AG04449 (cell line): ENCODE data around the gene EPHA1.

ENCODE experiments used
- CTCF ChIA-PET: fragments of 350-600 bp; formaldehyde crosslinking; extraction: SDS; loops from one replicate; lab custom pipeline; 2021; ENCODE audit warnings: antibody characterized with exemption; lab: Yijun Ruan, JAX
- POLR2A ChIA-PET: fragments of 400-600, 350-600 bp; formaldehyde crosslinking; extraction: SDS; loops from one replicate; lab custom pipeline; 2020; ENCODE audit warnings: antibody characterized with exemption, inconsistent platforms; lab: Yijun Ruan, JAX
- DNase-seq: peaks from one replicate; pipeline ENCODE4 v3.0.0-alpha.2; 2010; ENCODE audit warnings: low read depth, low spot score
- H3K4me3 ChIP-seq: 2 replicates; pipeline ENCODE4 v1.5.1; 2011; ENCODE audit warnings: low read depth, mild to moderate bottlenecking, control low read depth, low read length
- TF ChIP-seq, protein P1 (sequence below): IDR thresholded peaks from one replicate; pipeline ENCODE4 v1.5.1; 2011; ENCODE audit warnings: mild to moderate bottlenecking, moderate library complexity, low read length, control low read depth, inconsistent platforms; ENCODE audit not compliant: insufficient read depth; ENCODE audit errors: missing control alignments

EPHA1 gene

DNA sequence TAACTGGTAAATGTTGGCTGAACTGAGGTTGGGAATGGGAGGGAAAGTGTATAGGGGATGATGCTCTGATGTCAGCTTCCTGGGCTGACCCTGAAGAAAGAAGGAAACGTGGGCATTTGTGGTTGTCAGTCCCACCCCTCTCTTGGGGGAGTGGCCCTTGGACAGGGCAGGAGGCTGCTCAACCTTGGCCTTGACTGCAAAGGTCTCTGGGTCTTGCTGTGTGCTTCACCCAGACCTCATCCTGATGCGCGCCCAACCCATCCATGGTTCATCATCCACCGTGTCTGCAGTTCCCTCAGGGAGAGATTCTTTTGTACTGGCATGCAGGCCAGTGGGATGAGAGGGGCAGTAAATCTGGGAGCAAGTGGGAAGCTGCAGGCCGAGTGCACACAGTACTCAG is 32.3 kb downstream of the EPHA1 start:
- ChIA-PET CTCF (interaction anchor here (0.7 to 2.5 kb wide), 5 partner anchors 16 to 136 kb away, joined by 3 to 10 read pairs (median 4); no protein-coding TSS in a partner anchor), POLR2A (no interaction called here)
- TF ChIP-seq, protein P1, sequence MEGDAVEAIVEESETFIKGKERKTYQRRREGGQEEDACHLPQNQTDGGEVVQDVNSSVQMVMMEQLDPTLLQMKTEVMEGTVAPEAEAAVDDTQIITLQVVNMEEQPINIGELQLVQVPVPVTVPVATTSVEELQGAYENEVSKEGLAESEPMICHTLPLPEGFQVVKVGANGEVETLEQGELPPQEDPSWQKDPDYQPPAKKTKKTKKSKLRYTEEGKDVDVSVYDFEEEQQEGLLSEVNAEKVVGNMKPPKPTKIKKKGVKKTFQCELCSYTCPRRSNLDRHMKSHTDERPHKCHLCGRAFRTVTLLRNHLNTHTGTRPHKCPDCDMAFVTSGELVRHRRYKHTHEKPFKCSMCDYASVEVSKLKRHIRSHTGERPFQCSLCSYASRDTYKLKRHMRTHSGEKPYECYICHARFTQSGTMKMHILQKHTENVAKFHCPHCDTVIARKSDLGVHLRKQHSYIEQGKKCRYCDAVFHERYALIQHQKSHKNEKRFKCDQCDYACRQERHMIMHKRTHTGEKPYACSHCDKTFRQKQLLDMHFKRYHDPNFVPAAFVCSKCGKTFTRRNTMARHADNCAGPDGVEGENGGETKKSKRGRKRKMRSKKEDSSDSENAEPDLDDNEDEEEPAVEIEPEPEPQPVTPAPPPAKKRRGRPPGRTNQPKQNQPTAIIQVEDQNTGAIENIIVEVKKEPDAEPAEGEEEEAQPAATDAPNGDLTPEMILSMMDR, result no peak
- H3K4me3 ChIP-seq, result no peak overlapping the region
- DNase-seq, result no peak

DNA sequence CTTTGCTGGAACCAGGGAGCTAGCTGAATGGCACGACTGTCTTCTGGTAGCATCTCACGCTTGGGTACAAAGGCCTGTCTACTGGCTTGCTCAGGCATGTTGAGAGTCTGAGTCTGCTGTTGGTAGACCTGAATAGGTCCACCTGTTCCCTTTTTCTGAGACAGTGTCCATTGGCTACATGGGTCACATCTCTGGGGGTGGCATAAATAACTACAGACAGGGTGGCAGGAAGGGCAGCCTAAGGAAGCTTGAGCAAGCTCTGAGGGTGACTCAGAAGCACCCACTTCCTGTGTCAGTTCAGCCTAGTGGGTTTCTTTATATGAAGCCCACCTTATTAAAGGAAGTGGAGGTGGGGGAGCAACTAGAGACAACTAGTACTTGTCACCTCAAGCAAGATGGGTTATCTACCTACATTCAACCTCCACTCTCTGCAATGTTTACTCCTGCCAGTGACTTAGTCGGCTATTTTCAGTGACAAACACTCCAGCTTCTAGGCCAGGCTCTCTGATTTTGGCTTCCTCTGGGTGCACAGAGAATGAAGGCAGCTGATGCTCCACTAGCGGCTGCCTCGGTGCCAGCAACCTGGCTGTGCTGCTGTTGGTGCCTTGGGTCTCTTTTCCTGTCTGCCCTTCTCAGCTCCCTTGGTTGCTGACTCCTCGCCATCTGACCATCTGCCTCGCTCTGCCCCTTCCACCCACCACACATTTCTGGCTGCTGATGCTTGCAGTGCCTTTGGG is 33.2 kb downstream of the EPHA1 start:
- TF ChIP-seq, protein P1, result no peak
- ChIA-PET CTCF (interaction anchor here (0.8 to 2.5 kb wide), 5 partner anchors 15 to 356 kb away, joined by 3 to 10 read pairs (median 4); no protein-coding TSS in a partner anchor), POLR2A (no interaction called here)
- H3K4me3 ChIP-seq, result no peak overlapping the region
- no peak for DNase-seq

GRCh38 chr7:143374561-143374960 is 34.1 kb downstream of the EPHA1 start:
- no peak for DNase-seq
- TF ChIP-seq, protein P1, result no peak
- no peak overlapping the region for H3K4me3 ChIP-seq
- ChIA-PET CTCF (interaction anchor here (0.9 to 1.8 kb wide), 4 partner anchors 10 to 135 kb away, joined by 4 to 9 read pairs (median 6); no protein-coding TSS in a partner anchor), POLR2A (no interaction called here)

GRCh38 chr7:143373255-143373794 is 35.3 kb downstream of the EPHA1 start:
- TF ChIP-seq, protein P1, result no peak
- CTCF ChIA-PET, result interaction anchor here (1.2 kb wide), 1 partner anchor 133 kb away, joined by 6 read pairs; no protein-coding TSS in a partner anchor
- no peak for DNase-seq
- POLR2A ChIA-PET, result no interaction called here
- H3K4me3 ChIP-seq, result no peak overlapping the region

DNA sequence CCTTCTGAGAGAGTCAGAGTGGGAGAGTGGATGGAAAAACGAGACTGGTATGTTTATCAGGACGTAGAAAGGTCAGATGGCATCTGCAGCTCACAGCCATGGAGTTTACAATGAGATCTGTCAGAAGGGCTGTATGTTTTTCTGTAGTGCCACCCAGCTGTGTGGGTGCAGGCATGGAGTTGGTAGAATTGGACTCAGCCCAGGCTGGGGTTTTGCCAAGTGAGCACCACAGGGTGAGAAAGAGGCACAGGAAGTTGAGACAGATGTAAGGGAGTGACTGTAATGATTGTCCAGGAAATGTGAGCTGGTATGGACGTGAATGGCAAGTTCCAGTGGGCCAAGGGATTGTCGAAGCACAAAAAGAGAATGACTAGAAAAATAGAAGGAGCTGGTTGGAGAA is 36.6 kb downstream of the EPHA1 start:
- no peak for DNase-seq
- POLR2A ChIA-PET, result interaction anchor here (1.3 kb wide), 1 partner anchor 8 kb away, joined by 7 read pairs; the partner anchor contains the start of gene ZYX
- CTCF ChIA-PET, result interaction anchor here (0.9 to 1.2 kb wide), 2 partner anchors 8 to 18 kb away, joined by 3 to 10 read pairs; no protein-coding TSS in a partner anchor
- TF ChIP-seq, protein P1, result no peak
- no peak overlapping the region for H3K4me3 ChIP-seq
